BLaER1 treated with 17β-estradiol and CSF1 and Interleukin-3, amounts not matched to agents 10 nM and 100 nM (cell line): Measurements from ENCODE around the gene ATP5F1E.
"Not testable (repeated sequence)": the region's sequence is repeated elsewhere in the genome, so short reads cannot be mapped to it uniquely, and the experiment has no call there.

Source experiments
- H3K27ac ChIP-seq, 11 experiments: shearing (Covaris generic); formaldehyde crosslinking; 2 replicates each; pipeline ENCODE4 v1.8.1; 2022
- H3K27me3 ChIP-seq, 11 experiments: shearing (Covaris generic); formaldehyde crosslinking; 2 replicates each; pipeline ENCODE4 v1.8.1; 2022
- H3K36me3 ChIP-seq, 11 experiments: shearing (Covaris generic); formaldehyde crosslinking; 2 replicates each; pipeline ENCODE4 v1.8.1; 2022
- H3K4me1 ChIP-seq, 10 experiments: shearing (Covaris generic); formaldehyde crosslinking; 2 replicates each; pipeline ENCODE4 v1.8.1; 2022
- H3K4me2 ChIP-seq, 11 experiments: shearing (Covaris generic); formaldehyde crosslinking; 2 replicates each; pipeline ENCODE4 v1.8.1; 2022
- H3K4me3 ChIP-seq, 10 experiments: shearing (Covaris generic); formaldehyde crosslinking; 2 replicates each; pipeline ENCODE4 v1.8.1; 2022
- H3K9ac ChIP-seq, 11 experiments: shearing (Covaris generic); formaldehyde crosslinking; 2 replicates each; pipeline ENCODE4 v1.8.1; 2022
- H3K9me3 ChIP-seq, 11 experiments: shearing (Covaris generic); formaldehyde crosslinking; replicated peaks in 1 of 11; 2 replicates each; pipeline ENCODE4 v1.8.1; 2022
- H4K20me1 ChIP-seq, 11 experiments: shearing (Covaris generic); formaldehyde crosslinking; 2 replicates each; pipeline ENCODE4 v1.8.1; 2022
- Cebpa-rat ChIP-seq, 11 experiments: shearing (Covaris generic); IDR thresholded peaks; 2 replicates each; pipeline ENCODE4 v1.8.1; 2022

The ATP5F1E gene

DNA sequence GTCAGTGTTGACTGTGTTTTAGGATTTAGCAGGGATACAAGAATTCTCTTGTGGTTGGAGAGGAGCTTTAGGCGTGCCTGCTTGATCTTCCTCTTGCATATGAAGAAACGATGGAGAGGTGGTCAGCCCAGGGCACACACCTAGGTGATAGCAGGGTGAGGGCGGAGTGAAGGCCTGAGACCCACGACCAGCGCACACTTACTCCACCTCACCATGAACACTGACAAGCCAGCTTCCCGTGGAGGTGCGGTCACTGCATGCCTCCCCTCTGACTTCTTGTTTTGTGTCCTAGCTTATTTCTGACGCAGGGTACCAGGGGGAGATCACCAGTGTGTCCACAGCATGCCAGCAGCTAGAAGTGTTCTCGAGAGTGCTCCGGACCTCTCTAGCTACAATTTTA lies 42.9 kb downstream of the ATP5F1E start:
- Histone ChIP-seq H3K4me3 (no peak overlapping the region), H3K27ac (no peak overlapping the region), H3K36me3 (peaks cover 83 to 100% (median 100%) of the 10 kb centered on the region in 11 experiments), H3K9ac (no peak overlapping the region), H3K4me1 (peaks cover 2 to 20% (median 11%) of the 10 kb centered on the region in 10 experiments; a peak in 18 of 20 replicates), H3K9me3 (no peaks in the 10 kb centered on the region), H4K20me1 (peaks cover 53 to 94% (median 81%) of the 10 kb centered on the region in 11 experiments; a peak in 21 of 22 replicates), H3K4me2 (no peak overlapping the region), H3K27me3 (no peaks in the 10 kb centered on the region)
- no peak for TF ChIP-seq Cebpa-rat (IDR thresholded peaks at IDR 0.05)

DNA sequence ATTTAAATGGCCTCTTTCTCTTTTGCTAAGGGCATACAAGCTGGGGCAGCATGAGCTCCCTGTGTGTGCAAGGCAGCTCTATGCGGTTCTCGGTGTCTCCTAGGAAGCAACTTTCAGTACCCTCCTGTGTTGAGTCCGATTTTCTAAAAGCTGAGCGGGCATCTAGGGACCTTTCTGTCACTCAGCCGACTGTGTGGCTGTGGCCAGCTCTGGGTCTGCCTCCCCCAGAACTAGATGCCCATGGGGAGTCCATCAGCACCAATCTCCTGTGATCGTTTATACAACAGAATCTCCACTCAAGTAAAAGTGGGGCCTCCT lies 43.6 kb downstream of the ATP5F1E start:
- no peak for TF ChIP-seq Cebpa-rat (IDR thresholded peaks at IDR 0.05)
- Histone ChIP-seq H3K27me3 (no peaks in the 10 kb centered on the region), H3K27ac (no peak overlapping the region), H3K4me3 (no peak overlapping the region), H3K9ac (no peak overlapping the region), H3K4me2 (no peak overlapping the region), H3K36me3 (peaks cover 77 to 100% (median 95%) of the 10 kb centered on the region in 11 experiments), H3K4me1 (peaks cover 9 to 20% (median 17%) of the 10 kb centered on the region in 10 experiments), H3K9me3 (no peaks in the 10 kb centered on the region), H4K20me1 (peaks cover 54 to 94% (median 85%) of the 10 kb centered on the region in 11 experiments; a peak in 21 of 22 replicates)

DNA sequence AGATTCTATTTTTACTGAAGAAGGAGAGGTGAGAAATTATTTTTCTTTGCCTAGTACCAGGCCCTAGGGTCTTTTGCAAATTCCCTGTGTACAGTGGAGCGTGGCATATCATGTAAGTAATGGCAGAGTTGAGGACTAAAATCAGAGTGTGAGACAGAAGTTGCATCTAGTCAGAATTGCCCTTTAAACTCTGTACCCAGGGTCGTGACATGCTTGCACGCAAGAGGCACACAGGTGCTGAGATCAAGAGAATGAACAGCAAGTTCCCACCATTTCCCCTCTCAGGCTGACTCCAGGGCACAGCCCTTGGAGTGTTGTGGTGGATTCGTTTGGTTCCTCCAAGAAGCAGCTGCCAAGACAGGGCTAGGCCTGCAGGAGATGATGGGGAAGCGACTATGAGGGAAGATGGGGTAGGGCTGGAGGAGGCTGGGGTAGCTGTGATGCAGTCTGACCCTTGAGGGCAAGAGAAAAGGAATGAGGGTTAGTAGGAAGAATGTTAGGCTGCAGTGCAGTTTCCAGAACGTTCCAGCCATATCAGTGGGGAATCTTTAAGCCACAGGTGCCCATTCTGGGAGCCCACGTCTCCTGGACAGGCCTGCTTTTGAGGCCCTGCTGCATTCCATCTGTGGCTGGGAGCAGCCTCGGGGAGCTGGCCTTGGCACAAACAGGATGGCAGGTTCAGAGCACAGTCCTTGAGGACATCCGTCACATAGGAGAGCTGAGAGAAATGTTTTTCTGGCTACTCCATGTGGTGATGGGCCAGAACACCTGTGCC lies 44.2 kb downstream of the ATP5F1E start:
- H3K4me3 ChIP-seq, result no peak overlapping the region
- no peak overlapping the region for H3K9ac ChIP-seq
- no peaks in the 10 kb centered on the region for H3K9me3 ChIP-seq
- H3K27me3 ChIP-seq, result no peaks in the 10 kb centered on the region
- H3K27ac ChIP-seq, result no peak overlapping the region
- H3K4me2 ChIP-seq, result no peak overlapping the region
- H3K36me3 ChIP-seq, result peaks cover 71 to 95% (median 90%) of the 10 kb centered on the region in 11 experiments
- peaks cover 48 to 94% (median 84%) of the 10 kb centered on the region in 11 experiments; a peak in 21 of 22 replicates for H4K20me1 ChIP-seq
- H3K4me1 ChIP-seq, result peaks cover 14 to 26% (median 23%) of the 10 kb centered on the region in 10 experiments
- TF ChIP-seq Cebpa-rat (IDR thresholded peaks at IDR 0.05), result no peak

DNA sequence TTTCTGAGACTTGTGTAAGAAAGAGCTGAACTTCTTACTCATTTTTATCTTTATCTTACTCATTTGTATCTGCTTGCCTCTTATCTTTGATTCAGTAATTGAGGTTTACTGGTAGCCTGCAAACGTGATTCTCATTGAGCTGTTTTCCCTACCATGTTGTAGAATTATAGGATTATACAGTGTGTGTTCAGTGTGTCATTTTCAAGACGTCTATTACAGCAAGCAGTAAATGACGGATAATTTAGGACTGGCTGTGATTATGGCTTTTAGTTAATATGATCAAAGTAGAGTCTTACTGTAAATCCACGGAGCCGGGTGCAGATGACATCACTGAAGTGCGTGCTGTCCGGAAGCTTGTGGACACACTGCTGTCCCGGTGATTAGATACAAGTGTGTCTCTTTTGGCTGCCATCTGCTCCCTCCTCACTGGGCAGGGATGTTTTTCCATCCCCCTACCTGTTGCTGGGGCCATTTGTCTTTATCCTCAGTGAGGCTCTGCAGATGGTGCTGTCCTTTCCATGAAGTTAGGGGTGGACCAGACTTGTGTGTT lies 45.1 kb downstream of the ATP5F1E start:
- H3K9ac ChIP-seq, result no peak overlapping the region
- H3K27me3 ChIP-seq, result no peaks in the 10 kb centered on the region
- no peak overlapping the region for H3K4me3 ChIP-seq
- no peaks in the 10 kb centered on the region for H3K9me3 ChIP-seq
- H3K36me3 ChIP-seq, result peaks cover 62 to 92% (median 80%) of the 10 kb centered on the region in 11 experiments
- no peak overlapping the region for H3K4me2 ChIP-seq
- peaks cover 24 to 35% (median 32%) of the 10 kb centered on the region in 10 experiments for H3K4me1 ChIP-seq
- TF ChIP-seq Cebpa-rat (IDR thresholded peaks at IDR 0.05), result no peak
- peaks cover 39 to 94% (median 76%) of the 10 kb centered on the region in 11 experiments; a peak in 21 of 22 replicates for H4K20me1 ChIP-seq
- H3K27ac ChIP-seq, result no peak overlapping the region

DNA sequence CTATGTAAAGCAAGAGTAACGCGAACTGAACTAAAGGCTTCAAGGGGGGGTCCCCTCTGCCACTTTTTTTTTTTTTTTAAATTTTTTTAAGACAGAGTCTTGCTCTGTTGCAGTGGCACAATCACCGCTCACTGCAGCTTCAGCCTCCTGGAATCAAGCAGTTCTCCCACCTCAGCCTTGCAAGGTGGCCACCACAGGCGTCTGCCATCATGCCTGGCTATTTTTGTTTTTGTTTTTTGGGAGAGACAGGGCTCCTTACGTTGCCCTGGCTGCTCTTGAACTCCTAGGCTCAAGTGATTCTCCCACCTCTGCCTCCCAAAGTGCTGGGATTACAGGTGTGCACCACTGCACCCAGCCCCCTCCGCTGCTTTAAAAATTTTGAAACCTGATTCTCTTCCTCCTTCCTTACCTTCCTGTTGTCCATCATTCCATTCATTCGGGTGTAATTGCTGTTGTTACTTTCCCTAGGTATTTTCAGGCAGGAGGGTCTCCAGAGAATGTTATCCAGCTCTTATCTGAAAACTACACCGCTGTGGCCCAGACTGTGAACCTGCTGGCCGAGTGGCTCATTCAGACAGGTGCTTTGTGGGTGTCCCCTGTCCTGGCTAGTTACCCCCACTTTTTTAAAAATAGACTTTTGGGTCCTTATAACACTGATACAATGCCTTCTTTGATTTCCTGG lies 45.7 kb downstream of the ATP5F1E start:
- Histone ChIP-seq H3K4me2 (no peak overlapping the region), H3K9me3 (no peaks in the 10 kb centered on the region), H3K27ac (no peak overlapping the region), H3K27me3 (no peaks in the 10 kb centered on the region), H3K4me3 (no peak overlapping the region), H4K20me1 (peaks cover 37 to 93% (median 76%) of the 10 kb centered on the region in 11 experiments; a peak in 21 of 22 replicates), H3K36me3 (peaks cover 56 to 86% (median 74%) of the 10 kb centered on the region in 11 experiments), H3K4me1 (peaks cover 25 to 37% (median 35%) of the 10 kb centered on the region in 10 experiments), H3K9ac (no peak overlapping the region)
- no peak for TF ChIP-seq Cebpa-rat (IDR thresholded peaks at IDR 0.05)

DNA sequence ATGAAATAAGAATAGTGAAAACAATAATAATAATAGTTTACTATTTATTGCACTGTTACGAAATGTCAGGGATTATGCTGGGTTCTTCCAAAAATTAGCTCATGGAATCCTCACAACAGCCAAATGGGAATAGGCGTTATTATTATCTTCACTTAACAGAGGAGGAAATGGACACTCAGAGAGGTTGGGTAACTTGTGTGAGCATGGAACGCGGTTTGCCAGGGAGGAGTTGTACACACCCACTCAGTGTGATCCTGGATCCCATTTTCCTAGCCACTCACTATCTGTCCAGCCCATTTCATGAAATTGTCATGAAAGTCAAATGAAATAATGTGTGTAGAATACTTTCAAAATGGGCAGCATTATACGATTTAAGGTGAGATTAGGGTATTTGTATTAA lies 46.5 kb downstream of the ATP5F1E start:
- Histone ChIP-seq H3K4me1 (peaks cover 26 to 39% (median 36%) of the 10 kb centered on the region in 10 experiments), H3K4me3 (no peak overlapping the region), H3K9me3 (no peaks in the 10 kb centered on the region), H3K36me3 (peaks cover 48 to 78% (median 66%) of the 10 kb centered on the region in 11 experiments), H3K27me3 (no peaks in the 10 kb centered on the region), H4K20me1 (peaks cover 33 to 87% (median 68%) of the 10 kb centered on the region in 11 experiments; a peak in 21 of 22 replicates), H3K27ac (no peak overlapping the region), H3K4me2 (0 out of 22 replicates have a peak overlapping the region, but pooled peaks of 1 of the 11 experiments have one; percentile 9), H3K9ac (no peak overlapping the region)
- TF ChIP-seq Cebpa-rat (IDR thresholded peaks at IDR 0.05), result no peak

DNA sequence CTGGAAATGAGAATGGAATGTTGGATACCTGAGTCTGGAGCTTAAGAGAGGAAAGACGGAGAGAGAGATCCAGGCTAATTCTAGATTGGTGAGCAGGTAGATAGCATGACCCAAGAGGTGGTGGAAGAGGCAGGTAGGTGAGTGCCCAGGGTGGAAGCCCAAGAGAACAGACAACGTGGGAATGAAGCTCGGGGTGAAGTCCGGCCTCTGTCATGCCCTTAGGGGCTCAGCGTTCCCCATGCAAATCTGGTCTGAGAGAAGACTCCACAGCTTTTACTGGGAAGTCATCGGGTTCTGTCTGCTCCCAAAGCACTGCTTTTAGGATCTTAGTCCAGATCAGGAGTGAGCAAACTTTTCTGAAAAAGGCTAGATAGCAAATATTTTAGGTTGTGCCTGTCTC lies 47.4 kb downstream of the ATP5F1E start:
- Histone ChIP-seq H3K9me3 (no peaks in the 10 kb centered on the region), H3K27ac (no peak overlapping the region), H3K4me3 (no peak overlapping the region), H3K36me3 (peaks cover 38 to 68% (median 57%) of the 10 kb centered on the region in 11 experiments), H3K4me1 (peaks cover 30 to 47% (median 40%) of the 10 kb centered on the region in 10 experiments), H4K20me1 (peaks cover 33 to 79% (median 63%) of the 10 kb centered on the region in 11 experiments; a peak in 21 of 22 replicates), H3K4me2 (peak overlapping the region in 9 of 11 experiments; percentile 33 to 95 (median 89); a peak in 13 of 22 replicates), H3K27me3 (no peaks in the 10 kb centered on the region), H3K9ac (no peak overlapping the region)
- TF ChIP-seq Cebpa-rat (IDR thresholded peaks at IDR 0.05), result no peak

DNA sequence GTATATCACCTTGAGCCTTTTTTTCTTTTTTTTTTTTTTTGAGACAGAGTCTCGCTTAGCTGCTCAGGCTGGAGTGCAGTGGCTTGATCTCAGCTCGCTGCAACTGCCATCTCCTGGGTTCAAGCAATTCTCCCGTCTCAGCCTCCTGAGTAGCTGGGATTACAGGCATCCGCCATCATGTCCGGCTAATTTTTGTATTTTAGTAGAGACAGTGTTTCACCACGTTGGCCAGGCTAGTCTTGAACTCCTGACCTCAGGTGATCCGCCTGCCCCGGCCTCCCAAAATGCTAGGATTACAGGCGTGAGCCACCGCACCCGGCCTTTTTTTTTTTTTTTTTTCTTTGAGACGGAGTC lies 49.0 kb downstream of the ATP5F1E start:
- Histone ChIP-seq H3K36me3 (peaks cover 22 to 52% (median 41%) of the 10 kb centered on the region in 11 experiments), H4K20me1 (peaks cover 33 to 67% (median 55%) of the 10 kb centered on the region in 11 experiments; a peak in 21 of 22 replicates), H3K4me1 (peaks cover 30 to 47% (median 40%) of the 10 kb centered on the region in 10 experiments), H3K4me3 (peak overlapping the region in 4 of 10 experiments; percentile 83 to 93 (median 88); a peak in 3 of 20 replicates), H3K4me2 (peak overlapping the region; percentile 77 to 96 (median 89))
- H3K9me3 ChIP-seq, H3K27me3 ChIP-seq, H3K9ac ChIP-seq, H3K27ac ChIP-seq: not testable (repeated sequence)
